OCI-M1 (cell line): ENCODE data around the gene CPTP.
A peak's percentile ranks its signal among the peaks of the same experiment; 100 is the strongest.

ENCODE experiments used
- DNase-seq: peaks from one replicate; lab custom pipeline; 2025; lab: John Stamatoyannopoulos, UW

CPTP gene

DNA sequence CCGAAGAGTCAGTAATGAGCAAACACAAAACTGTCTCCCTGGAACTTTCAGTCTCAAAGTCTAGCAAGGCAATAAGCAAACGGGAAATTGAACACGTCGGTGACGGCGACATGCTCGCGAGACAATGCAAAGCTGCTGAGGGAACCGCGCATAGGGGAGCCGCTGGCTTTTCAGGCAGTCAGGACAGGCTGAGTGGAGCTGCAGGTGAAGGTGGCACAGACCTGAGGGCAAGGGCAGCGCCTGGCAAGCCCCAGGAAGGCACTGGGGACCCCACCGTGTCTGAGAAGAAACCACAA lies 5.0 kb upstream of the CPTP start:
- DNase-seq, result no peak

DNA sequence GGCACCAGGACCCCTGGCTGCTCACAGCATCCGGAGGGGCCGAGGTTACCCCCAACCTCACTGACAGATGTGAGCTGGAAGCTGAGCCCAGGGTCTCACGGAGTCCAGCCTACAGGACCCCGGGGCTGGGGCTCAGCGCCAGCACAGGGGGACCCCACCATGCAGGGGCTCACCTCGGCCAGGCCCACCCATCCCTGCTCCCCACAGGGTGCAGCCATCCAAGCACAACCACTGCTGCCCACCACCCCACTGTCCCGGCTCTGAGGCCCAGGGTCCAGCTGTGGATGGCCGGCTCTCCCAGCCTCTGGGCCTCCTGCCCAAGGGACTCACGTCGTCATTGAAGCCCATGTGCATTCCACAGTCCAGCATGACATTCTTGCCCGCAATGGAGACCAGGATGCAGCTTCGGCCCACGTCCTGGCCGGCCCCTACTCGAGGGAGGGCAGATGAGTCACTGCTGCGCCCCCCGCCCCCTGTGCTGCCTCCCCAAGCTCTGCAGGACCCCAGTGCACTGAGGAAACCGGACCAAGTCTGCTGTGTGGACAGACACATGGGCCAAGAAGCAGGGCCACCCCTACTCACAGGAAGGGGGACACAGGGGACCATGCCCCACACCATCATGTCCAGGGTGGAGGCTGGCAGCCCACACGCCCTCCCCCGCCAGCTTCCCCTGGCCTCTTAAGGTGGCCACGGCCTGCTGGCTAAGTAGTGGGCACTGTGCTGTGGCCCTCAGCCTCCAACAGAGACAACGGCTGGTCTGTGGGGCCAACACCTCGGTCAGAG lies 3.7 kb upstream of the CPTP start:
- no peak for DNase-seq

- no peak for DNase-seq
Observed at GRCh38 chr1:1321477-1321876, 3.1 kb upstream of the CPTP start.

- DNase-seq, result no peak
Observed at GRCh38 chr1:1322418-1322817, 2.2 kb upstream of the CPTP start.

- DNase-seq, result no peak
Observed at GRCh38 chr1:1322952-1323351, 1.6 kb upstream of the CPTP start.

DNA sequence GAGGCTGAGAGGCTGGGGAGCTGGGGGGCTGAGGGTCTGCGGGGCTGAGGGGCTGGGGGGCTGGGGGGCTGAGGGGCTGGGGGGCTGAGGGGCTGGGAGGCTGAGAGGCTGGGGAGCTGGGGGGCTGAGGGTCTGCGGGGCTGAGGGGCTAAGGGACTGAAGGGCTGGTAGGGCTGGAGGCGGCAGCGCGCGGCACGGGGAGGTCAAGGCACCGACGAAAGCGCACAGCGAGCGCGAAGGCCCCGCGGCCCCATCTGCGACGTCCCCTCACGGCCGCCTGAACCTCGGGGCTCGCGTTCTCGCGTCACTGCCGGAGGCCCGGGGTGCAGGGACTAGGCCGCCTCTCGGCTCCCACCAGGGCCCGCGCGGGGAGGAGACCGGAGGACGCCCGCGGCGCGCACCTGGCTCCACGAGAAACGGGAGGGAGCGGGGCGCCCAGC lies 498 bp upstream of the CPTP start:
- DNase-seq, result no peak

DNA sequence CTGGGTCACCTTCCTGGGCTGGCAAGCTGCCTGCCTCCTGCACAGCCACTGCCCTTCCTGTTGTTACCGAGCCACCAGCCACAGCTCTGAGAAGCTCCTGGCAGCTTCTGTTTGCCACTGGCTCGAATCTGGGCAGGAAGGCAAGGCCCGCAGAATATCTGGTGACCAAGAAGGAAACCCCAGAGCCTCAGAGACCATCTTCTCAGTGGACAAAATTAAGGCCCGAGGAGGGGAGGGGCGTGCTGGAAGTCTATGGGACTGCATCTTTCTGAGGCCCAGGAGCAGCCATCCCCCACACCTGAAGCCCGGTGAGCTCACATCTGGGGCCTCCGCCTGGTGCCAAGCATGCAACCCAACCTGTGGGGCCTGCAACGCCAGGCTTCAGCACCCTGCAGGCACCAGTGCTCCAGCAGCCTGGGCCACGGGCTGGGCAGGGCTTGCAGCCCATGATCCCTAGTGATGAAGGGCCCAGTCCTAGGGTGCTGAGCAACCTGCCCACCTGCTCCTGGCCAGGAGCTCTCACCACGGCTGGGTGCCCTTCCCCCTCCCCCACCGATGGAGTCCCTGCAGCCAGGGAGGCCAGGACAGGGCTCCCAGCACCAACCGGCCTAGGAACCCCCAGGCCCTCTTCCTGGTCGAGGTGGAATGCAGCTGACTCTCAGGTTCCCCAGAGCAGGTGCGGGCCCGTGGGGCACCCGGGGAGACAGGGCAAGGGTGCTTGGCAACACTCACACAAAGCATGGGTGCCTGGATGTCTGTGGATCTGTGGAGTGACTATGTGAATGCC lies 879 bp downstream of the CPTP start:
- peak; percentile 23 for DNase-seq

DNA sequence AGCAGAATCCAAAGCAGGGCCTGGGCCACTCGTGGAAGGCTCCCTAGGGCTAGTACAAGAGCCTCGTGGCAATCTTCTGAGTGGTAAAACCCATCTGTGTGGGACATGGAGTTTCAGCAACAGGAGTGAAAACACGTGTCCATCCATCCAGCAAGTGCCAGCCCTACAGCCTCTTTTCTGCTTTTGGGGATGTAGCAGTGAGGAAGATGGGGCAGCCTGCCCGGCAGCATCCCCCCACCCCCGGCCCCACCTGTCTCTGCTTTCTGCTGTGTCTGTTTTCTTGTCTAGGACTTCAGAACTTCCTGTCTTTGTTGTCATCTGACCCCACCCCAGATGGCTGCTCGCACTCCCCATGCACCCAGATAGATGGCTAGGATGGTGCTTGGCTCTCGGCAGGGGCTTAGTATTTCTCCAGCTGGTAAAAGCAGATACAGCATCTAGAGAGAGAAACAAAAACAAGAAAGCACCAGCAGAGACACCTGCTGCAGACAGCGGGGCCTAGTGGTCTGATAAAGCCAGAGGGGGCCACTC lies 1.5 kb downstream of the CPTP start:
- DNase-seq, result no peak

- DNase-seq, result no peak
Observed at GRCh38 chr1:1327291-1327690, 2.7 kb downstream of the CPTP start.

DNA sequence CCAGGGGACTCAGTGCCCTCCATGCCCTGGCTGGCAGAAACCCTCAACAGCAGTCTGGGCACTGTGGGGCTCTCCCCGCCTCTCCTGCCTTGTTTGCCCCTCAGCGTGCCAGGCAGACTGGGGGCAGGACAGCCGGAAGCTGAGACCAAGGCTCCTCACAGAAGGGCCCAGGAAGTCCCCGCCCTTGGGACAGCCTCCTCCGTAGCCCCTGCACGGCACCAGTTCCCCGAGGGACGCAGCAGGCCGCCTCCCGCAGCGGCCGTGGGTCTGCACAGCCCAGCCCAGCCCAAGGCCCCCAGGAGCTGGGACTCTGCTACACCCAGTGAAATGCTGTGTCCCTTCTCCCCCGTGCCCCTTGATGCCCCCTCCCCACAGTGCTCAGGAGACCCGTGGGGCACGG lies 3.7 kb downstream of the CPTP start:
- DNase-seq, result no peak

- DNase-seq, result no peak
Observed at GRCh38 chr1:1329304-1330210, 5.0 kb downstream of the CPTP start.

DNA sequence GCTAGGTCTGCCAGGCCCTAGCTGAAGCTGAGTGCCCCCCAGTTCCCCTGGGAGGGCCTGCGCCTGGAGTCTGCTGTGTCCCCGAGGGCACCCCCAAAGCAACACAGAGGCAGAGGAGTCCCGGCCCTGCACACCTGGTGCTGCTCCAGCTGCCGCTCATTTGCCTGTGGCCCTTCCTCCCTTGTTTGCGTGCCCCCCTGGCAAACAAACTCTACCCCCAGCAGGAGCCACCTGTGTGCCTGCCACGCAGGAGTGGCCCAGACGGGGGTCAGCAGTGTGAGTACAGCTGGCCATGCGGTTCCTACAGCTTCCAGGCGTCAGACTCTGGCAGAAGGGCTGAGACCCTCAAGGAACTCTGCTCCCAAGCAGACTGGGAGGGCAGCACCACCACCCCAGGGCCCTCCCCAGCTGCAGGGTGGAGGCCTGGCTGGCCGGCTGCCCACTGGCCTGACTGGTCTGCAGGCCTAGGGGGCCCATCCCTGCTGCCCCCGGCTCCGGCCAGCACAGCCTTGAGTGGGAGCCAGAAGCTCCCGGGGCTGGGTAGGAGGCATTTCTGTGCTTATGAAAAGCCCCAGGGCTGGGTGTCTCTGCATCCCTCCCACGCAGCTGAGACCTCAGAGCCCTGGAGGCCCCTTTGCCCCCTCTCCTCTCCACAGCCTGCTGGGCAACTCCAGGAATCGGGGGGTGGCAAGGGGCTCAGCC lies 5.9 kb downstream of the CPTP start:
- no peak for DNase-seq

- DNase-seq, result no peak
Observed at GRCh38 chr1:1331068-1331965, 6.7 kb downstream of the CPTP start, which contains the start of gene TAS1R3. TAS1R3 (plus strand) TSS chr1:1331280; CDS start chr1:1331346, 66 bp downstream.

- DNase-seq, result no peak
Observed at GRCh38 chr1:1332031-1332755, 7.6 kb downstream of the CPTP start.

DNA sequence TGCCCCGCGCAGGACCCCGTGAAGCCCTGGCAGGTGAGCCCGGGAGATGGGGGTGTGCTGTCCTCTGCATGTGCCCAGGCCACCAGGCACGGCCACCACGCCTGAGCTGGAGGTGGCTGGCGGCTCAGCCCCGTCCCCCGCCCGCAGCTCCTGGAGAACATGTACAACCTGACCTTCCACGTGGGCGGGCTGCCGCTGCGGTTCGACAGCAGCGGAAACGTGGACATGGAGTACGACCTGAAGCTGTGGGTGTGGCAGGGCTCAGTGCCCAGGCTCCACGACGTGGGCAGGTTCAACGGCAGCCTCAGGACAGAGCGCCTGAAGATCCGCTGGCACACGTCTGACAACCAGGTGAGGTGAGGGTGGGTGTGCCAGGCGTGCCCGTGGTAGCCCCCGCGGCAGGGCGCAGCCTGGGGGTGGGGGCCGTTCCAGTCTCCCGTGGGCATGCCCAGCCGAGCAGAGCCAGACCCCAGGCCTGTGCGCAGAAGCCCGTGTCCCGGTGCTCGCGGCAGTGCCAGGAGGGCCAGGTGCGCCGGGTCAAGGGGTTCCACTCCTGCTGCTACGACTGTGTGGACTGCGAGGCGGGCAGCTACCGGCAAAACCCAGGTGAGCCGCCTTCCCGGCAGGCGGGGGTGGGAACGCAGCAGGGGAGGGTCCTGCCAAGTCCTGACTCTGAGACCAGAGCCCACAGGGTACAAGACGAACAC lies 8.3 kb downstream of the CPTP start:
- no peak for DNase-seq

DNA sequence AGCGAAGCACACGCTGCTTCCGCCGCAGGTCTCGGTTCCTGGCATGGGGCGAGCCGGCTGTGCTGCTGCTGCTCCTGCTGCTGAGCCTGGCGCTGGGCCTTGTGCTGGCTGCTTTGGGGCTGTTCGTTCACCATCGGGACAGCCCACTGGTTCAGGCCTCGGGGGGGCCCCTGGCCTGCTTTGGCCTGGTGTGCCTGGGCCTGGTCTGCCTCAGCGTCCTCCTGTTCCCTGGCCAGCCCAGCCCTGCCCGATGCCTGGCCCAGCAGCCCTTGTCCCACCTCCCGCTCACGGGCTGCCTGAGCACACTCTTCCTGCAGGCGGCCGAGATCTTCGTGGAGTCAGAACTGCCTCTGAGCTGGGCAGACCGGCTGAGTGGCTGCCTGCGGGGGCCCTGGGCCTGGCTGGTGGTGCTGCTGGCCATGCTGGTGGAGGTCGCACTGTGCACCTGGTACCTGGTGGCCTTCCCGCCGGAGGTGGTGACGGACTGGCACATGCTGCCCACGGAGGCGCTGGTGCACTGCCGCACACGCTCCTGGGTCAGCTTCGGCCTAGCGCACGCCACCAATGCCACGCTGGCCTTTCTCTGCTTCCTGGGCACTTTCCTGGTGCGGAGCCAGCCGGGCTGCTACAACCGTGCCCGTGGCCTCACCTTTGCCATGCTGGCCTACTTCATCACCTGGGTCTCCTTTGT lies 9.1 kb downstream of the CPTP start:
- no peak for DNase-seq

DNA sequence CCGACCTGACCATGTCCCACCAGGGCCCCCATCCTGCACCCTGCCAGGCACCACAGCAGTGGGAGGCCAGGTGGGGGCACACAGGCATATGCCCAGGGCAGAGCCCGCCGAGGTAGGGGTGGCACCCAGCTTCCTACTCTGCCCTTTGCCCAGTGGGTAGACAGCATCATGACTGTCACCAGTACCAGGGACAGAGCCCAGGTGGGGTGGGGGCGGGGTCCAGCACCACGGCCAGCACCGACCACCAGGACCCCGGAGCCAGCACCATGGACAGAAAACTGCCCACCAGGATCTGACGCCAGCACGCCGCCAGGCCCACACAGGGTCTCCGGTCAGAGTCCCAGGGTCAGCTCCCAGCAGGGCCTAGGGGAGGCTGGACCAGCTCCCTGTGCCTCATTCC lies 10.2 kb downstream of the CPTP start:
- DNase-seq, result no peak

- no peak for DNase-seq
Observed at GRCh38 chr1:1335283-1335682, 10.7 kb downstream of the CPTP start.
